GM10248 (cell line): ENCODE results near the gene NANOG.
"Not testable (repeated sequence)": the region's sequence is repeated elsewhere in the genome, so short reads cannot be mapped to it uniquely, and the experiment has no call there.

Source experiments
- CTCF ChIA-PET: fragments of 300-600 bp; sonication (Branson Sonifier 250); formaldehyde crosslinking; extraction: SDS; loops from one replicate; lab custom pipeline; 2021; ENCODE audit warnings: antibody characterized with exemption; lab: Yijun Ruan, JAX
- POLR2A ChIA-PET: fragments of 350-650 bp; sonication (Branson Sonifier 250); formaldehyde crosslinking; extraction: SDS; loops from one replicate; lab custom pipeline; 2020; ENCODE audit warnings: antibody characterized with exemption; lab: Yijun Ruan, JAX
- DNase-seq: peaks from one replicate; pipeline ENCODE4 v3.0.0; 2012; ENCODE audit errors: extremely low spot score
- TF ChIP-seq, protein P1 (sequence below): IDR thresholded peaks from 2 replicates; pipeline ENCODE4 v1.5.1; 2012; ENCODE audit warnings: mild to moderate bottlenecking, low read depth; ENCODE audit errors: extremely low read depth, missing control alignments, control extremely low read depth

The NANOG gene

DNA sequence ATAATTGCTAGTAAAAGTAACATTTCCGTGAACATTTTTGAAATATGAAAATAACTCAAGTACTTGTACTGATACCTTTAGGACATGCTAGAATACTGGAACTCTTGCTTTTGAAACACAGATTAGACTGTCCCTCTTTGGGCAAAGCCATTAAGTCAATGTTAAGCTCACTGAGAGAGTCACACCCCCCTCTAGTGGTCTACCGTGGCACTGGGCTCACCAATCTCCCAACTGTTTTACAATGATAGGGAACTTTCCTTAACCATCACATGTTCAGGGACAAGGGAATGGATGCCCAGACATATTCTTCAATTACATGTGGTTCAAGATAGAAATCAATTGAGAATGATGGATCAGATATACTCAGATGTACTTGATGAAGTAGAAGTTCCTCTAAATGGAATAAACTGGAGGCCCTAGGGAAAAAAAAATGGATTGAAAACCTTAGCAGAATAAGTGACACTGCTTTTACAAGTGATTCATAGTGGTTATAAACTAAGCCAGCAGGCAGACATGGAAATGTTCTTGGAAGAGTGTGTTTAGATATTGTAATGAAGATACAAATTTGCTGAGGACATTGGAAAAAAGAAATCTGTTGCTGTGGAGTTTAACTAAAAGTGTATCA, 17.8 kb downstream of the NANOG start:
- peak; percentile 70 for DNase-seq
- CTCF ChIA-PET = interaction anchor here (0.5 to 4.9 kb wide), 17 partner anchors 8 to 304 kb away, joined by 3 to 26 read pairs (median 4); partner anchors contain the start of genes APOBEC1 and GDF3
- TF ChIP-seq, protein P1, sequence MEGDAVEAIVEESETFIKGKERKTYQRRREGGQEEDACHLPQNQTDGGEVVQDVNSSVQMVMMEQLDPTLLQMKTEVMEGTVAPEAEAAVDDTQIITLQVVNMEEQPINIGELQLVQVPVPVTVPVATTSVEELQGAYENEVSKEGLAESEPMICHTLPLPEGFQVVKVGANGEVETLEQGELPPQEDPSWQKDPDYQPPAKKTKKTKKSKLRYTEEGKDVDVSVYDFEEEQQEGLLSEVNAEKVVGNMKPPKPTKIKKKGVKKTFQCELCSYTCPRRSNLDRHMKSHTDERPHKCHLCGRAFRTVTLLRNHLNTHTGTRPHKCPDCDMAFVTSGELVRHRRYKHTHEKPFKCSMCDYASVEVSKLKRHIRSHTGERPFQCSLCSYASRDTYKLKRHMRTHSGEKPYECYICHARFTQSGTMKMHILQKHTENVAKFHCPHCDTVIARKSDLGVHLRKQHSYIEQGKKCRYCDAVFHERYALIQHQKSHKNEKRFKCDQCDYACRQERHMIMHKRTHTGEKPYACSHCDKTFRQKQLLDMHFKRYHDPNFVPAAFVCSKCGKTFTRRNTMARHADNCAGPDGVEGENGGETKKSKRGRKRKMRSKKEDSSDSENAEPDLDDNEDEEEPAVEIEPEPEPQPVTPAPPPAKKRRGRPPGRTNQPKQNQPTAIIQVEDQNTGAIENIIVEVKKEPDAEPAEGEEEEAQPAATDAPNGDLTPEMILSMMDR = peak; percentile 90
- POLR2A ChIA-PET = no interaction called here

DNA sequence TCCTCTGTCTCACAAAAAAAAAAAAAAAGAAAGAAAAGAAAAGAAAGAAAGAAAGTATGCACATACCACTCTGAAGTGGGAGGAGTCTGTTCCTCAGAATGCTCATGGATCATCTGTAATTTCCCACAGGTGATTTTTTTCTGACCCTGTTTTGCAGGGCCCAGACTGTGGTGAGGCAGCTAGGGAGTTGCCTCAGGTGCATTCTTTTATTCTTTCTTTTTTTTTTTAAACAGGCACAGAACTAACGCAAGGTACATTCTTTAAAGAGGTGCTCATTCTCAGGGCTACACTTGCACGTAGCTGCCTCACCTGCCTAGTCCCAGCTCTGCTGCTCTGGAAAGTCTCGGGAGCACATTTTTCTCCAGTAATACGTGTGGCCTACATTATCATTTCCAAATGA, 36.6 kb downstream of the NANOG start:
- POLR2A ChIA-PET, DNase-seq, CTCF ChIA-PET: not testable (repeated sequence)

DNA sequence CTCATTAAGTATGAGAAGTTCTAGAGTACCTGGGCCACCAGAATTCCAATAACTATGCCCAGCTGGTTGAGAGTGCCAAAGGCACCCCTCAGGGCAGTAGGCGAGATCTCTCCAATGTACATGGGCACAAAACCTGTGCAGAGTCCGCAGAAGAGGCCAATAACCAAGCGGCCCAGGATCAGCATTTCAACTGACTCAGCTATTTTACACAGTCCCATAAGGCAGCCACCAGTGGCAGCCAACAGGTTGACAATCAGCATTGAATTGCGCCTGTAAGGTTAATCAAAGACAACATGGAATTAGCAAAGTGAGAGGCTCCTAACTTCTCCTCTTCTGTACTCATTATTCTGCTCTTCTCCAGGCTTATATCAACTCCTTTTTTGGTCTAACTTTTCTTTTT, 40.5 kb downstream of the NANOG start:
- POLR2A ChIA-PET = interaction anchor here (0.7 kb wide), 1 partner anchor 1145 kb away, joined by 3 read pairs; no protein-coding TSS in a partner anchor
- DNase-seq = not testable (repeated sequence)
- CTCF ChIA-PET = interaction anchor here (2.0 to 3.0 kb wide), 2 partner anchors 12 to 23 kb away, joined by 4 to 7 read pairs; no protein-coding TSS in a partner anchor

DNA sequence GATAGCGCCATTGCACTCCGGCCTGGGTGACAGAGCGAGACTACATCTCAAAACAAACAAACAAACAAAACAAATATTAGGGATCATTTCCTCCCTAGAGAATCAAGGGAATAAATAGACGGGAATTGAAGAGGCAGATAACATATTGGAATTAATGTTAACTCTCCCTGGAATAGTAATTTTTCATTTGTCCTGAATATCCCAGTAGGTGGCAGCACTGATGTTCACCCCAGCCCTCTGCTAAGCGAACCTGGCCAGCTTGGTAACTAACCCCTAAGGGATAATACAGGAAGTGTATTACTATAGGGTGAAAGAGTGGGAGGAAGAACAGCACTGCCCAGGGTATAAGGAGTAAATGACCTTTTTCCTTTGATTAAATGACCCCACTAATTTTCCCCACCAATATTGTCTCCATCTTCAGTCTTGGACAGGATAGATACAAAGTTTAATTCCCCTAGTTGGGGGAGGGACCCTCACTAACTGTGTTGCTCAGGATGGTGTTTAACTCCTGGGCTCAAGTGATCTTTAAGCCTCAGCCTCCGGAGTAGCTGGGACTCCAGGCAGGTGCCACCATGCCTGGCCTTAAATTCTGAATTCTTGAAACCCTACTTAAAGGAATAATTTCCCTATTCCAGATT, 43.0 kb downstream of the NANOG start:
- CTCF ChIA-PET = interaction anchor here (0.6 to 2.1 kb wide), 5 partner anchors 9 to 48 kb away, joined by 3 to 7 read pairs (median 3); no protein-coding TSS in a partner anchor
- TF ChIP-seq, protein P1 = peak; percentile 43
- peak; percentile 68 for DNase-seq
- POLR2A ChIA-PET = no interaction called here

DNA sequence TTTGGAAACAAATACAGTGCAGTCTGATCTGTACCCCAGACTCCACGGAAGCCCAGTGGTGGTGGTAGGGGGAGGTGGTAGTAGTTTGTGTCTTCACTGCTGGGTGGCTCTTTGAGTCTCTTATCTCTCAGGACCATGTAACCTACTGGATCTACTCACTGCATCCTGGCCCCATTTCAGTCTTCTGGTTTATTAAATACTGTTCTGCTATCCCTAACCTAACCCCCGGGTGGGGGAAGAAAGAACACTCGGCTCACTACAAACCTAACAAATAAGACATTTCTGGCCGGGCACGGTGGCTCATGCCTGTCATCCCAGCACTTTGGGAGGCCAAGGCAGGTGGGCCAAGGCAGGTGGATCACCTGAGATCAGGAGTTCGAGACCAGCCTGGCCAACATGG, 44.0 kb downstream of the NANOG start:
- DNase-seq, POLR2A ChIA-PET: not testable (repeated sequence)
- CTCF ChIA-PET = interaction anchor here (1.1 to 2.1 kb wide), 3 partner anchors 10 to 26 kb away, joined by 3 to 7 read pairs (median 3); no protein-coding TSS in a partner anchor

DNA sequence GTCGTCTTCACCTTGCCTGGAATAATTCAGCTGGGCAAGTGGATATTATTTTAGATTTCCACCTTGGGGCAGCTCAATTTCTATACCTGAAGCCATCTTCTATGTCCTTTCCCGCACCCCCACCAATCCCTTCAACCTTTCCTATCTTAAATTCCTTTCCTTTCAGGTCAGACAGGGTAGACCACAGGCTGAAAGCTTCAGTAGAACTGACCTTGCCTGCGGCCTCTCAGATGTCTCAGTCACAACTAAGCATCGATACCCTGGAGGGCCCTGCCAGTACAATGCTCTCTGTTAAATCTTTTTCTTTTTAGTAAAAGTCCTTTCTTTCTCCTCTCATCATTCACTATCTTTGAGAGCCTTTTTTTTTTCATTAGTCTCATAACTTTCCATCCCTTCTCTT, 44.6 kb downstream of the NANOG start:
- CTCF ChIA-PET = interaction anchor here (1.5 kb wide), 1 partner anchor 11 kb away, joined by 4 read pairs; no protein-coding TSS in a partner anchor
- POLR2A ChIA-PET = no interaction called here
- no peak for DNase-seq
- TF ChIP-seq, protein P1 = no peak

DNA sequence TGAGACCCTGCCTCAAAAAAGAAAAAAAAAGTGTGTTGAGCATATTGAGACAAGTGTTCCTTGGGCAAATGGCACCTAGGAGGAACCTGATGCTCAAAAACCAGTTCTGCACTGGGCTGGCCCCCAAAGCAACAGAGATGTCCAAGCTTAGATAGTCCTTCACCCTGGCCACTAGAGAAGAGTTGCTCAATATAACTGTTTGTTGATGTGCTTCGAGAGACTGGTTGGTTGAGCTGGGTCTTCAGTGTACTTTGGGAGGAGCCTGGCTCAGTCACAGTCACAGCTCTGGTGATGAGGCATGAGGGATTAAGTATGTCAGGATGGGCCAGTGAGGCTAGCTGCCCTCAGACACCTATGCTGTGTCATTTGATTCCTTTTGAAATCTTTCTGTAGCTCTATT, 45.5 kb downstream of the NANOG start:
- CTCF ChIA-PET = interaction anchor here (1.5 kb wide), 1 partner anchor 10 kb away, joined by 4 read pairs; no protein-coding TSS in a partner anchor
- POLR2A ChIA-PET = interaction anchor here (0.6 kb wide), 1 partner anchor 81 kb away, joined by 4 read pairs; no protein-coding TSS in a partner anchor
- TF ChIP-seq, protein P1 = no peak
- no peak for DNase-seq

DNA sequence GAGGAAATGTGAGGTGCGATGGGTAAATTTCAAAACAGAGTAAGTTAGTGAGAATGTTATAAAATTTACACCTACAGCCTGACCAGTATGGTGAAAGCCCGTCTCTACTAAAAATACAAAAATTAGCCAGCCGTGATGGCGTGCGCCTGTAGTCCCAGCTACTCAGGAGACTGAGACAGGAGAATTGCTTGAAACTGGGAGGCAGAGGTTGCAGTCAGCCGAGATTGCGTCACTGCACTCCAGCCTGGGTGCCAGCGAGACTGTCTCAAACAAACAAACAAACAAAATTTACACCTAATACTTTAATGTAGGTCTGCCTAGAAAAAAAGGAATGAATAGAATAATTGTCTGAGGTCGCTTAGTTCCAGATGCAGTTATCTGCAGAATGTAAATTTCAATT, 45.9 kb downstream of the NANOG start:
- TF ChIP-seq, protein P1 = no peak
- CTCF ChIA-PET = no interaction called here
- DNase-seq = no peak
- POLR2A ChIA-PET = no interaction called here
